Measurements from ENCODE around the gene CPLX1.

Gene CPLX1

GRCh38 chr4:832108-832507 is 6.2 kb upstream of the CPLX1 start:
- DNase-seq (ENCODE audit: low spot score) = no peak

DNA sequence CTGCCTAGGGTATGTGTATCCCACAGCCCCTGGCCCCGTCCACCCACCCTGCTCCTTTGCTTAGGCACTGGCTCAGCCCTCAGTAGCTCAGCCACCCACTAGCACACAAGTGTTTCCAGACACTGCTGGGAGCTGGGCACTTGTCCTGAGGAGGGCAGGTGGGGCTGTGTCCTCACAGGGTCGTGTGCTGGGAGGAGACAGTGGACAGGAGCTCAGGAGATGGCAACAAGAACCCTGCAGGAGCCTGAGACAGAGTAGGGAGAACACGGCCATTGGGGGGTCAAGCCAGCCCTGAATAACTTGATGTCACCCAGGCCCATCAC is 5.5 kb upstream of the CPLX1 start:
- no peak for DNase-seq (ENCODE audit: low spot score)

- no peak for DNase-seq (ENCODE audit: low spot score)
Observed at GRCh38 chr4:830601-831482, 4.9 kb upstream of the CPLX1 start.

- DNase-seq (ENCODE audit: low spot score) = no peak
Observed at GRCh38 chr4:829761-830600, 4.1 kb upstream of the CPLX1 start.

GRCh38 chr4:829291-829690 is 3.4 kb upstream of the CPLX1 start:
- DNase-seq (ENCODE audit: low spot score) = no peak

GRCh38 chr4:828641-829271 is 2.8 kb upstream of the CPLX1 start:
- no peak for DNase-seq (ENCODE audit: low spot score)

- no peak for DNase-seq (ENCODE audit: low spot score)
Observed at GRCh38 chr4:827209-828081, 1.5 kb upstream of the CPLX1 start.

DNA sequence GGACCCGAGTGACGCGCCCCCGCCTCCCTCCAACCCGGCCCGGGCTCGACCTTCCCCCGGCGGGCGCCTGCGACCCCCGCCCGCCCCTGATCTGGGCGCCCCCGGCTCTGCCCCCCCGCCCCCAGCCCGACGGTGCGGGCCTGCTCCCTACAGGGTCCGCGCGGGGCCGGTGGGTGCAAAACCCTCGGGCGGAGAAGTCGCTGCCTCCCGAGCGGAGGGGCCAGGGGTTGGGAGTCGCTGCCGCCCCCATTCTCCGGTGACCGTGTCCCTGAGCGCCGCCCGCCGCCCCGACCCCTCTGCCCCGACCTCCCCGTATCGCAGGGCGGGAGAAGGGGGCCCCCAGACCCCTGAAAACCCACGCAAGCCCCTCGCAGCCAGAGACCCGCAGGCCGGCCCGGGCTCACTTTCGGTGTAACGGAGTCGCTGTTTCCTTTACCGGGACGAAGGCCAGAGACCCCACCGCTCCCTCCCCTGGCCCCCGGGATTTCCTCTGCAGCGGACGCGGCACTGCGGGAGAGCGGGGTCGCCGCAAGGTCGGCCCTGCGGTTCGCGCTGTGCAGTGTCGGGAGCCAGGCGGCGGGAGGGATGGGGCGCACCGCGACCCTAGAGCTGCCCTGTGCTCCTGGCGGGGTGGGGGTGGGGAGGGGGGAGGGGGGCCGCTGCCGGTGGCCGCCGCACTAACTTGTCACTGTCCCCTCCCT is 729 bp upstream of the CPLX1 start:
- DNase-seq (ENCODE audit: low spot score) = no peak

GRCh38 chr4:825063-825970 is 612 bp downstream of the CPLX1 start:
- DNase-seq (ENCODE audit: low spot score) = no peak

- no peak for DNase-seq (ENCODE audit: low spot score)
Observed at GRCh38 chr4:824461-825062, 1.4 kb downstream of the CPLX1 start.

GRCh38 chr4:823761-824460 is 2.0 kb downstream of the CPLX1 start:
- no peak for DNase-seq (ENCODE audit: low spot score)

DNA sequence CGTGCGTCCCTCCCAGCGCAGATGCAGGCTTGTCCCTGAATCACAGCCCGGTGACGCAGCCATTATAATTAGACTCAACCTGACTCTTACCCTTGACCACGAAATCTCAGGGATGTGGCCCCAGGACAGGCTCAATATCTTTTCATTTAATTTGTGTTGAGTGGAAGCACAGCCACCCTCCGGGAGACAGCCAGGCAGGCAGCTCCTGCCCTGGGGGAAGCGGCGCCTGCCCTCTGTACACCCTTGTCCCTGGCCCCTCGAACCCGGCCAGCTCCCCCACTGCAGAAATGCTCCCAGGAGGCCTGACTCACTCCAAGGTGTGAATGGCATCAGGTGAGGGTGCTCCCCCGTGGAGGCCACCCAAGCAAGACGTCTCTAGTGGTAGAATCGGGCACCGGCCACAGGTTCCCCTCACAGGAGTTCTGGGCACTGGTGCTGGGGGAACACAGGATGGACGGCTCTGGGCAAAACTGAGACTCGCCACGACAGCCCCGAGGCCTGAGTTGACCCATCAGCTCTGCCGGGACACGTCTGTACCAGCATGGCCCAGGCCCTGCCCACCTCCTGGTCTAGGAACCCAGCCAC is 2.7 kb downstream of the CPLX1 start:
- no peak for DNase-seq (ENCODE audit: low spot score)

DNA sequence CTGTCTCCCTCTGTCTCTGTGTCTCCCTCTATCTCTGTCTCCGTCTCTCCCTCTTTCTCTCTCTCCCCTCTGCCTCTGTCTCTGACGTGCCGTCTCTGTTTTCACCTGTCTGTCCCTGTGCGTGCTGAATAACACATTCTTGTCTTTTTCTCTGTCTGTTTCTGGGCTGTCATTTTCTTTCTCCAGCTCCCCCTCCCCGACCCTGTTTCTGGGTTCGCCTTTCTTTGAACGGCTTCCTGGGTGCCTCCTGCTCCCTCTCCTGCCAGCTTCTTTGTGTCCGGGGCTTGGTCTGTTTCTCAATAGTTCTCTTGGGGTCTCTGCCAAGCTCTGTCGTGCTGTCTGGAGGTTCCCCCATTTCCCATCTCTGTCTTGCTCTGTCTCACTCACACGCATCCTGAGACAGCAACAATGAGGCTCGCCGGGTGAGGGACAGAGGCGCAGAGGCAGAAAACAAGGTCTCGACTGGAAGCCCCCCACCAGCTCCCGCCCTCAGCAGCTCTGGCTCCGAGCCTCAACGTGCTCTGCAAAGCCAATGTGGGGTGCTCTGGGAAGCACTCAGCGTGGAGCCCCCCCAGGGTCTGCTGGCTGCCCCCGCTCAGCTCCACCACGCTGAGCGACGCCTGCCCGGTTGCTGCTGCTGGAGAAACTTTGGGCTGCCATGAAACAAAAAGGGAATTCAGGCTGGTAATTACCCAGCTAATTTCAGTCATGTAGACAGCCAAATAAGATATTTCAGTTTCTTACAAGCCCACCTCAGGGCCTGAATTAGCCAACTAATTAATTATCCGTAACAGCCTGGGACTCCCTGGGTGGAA is 3.4 kb downstream of the CPLX1 start:
- no peak for DNase-seq (ENCODE audit: low spot score)

- DNase-seq (ENCODE audit: low spot score) = no peak
Observed at GRCh38 chr4:821631-822030, 4.3 kb downstream of the CPLX1 start.

GRCh38 chr4:821181-821591 is 4.7 kb downstream of the CPLX1 start:
- no peak for DNase-seq (ENCODE audit: low spot score)

GRCh38 chr4:820230-821172 is 5.4 kb downstream of the CPLX1 start:
- DNase-seq (ENCODE audit: low spot score) = no peak
